Inferior parietal cortex (tissue), 1 donor: ENCODE measurements around the gene RRBP1.

Experiments
- DNase-seq: peaks from one replicate; pipeline ENCODE4 v3.0.0-alpha.2; 2016; ENCODE audit errors: extremely low spot score

The RRBP1 gene

DNA sequence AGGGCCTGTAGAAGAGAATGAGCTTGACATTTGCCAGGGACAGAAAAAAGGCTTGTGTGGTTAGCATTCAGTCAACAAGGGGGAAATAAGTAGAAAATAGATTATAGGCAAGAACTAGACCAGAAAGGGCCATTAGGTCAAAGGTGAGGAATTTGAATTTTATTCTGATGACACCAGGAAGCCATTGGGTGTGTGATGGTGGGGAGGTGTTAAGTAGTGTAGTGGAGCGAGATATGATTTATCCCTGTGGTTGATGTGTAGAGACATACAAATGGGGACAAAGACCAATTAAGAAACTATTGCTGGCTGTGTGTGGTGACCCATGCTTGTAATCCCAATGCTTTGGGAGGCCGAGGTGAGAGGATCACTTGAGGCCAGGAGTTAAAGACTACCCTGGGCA is 101.1 kb downstream of the RRBP1 start:
- DNase-seq: no peak

DNA sequence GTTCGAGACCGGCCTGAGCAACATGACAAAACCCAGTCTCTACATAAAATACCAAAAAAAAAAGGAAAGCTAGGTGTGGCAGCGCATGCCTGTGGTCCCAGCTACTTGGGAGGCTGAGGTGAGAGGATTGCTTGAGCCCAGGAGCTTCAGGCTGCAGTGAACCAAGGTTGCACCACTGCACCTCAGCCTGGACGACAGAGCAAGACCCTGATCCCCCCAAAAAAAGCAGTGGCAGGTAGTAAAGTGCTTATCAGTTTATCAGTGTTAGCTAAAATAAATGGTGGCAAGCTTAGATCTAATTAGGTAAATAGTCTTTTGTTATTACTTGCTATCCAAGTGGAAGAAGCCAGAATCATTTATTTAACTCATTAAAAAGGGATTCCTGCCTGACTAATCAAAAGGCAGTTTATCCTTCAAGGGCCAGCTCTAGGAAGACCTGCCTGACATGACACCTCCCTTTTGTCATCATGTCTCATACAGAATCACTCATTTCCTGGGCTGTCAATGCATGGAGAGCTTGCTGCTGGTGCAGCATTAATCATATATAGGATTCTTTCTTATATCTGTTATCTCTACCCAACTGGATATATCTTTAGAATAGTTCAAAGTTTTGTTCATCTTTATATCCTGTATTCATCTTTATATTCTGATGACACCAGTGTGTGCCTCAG is 102.5 kb downstream of the RRBP1 start:
- DNase-seq: no peak

DNA sequence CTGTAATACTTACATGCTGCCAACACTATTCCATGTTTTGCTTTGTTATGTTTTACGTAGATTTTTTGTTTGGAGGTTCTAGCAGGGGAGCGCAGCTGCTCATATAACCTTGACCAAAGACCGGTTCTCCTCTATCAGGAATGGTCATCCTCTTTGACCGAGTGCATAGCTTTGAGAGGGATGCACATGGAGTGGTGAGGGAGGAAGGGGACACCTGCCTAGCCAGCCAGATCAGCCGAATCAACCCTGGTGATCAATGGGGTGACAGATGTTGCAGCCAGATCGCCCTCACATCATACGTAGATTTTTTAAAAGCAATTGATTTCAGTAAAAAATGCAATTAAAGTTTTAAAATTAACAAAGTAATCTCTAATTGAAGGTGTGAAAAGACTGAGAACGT is 105.8 kb downstream of the RRBP1 start:
- no peak for DNase-seq

DNA sequence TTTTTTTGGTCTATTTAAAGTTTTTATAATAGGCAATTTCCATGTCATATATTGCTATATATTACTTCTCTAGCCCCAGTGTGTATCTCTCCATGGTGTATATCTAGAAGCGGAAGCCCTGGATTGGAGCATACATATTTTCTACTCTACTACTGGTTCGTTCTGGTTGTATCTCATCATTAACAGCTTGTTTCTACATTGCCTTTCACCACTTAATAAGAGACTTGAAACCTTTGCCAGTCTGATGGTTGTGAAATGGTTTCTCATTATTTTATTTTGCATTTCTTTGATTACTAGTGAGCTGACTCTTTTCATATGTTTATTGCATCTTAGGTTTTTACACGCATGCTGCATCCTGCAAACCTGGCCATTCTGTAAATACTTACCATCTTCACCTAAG is 108.6 kb downstream of the RRBP1 start:
- DNase-seq: no peak

DNA sequence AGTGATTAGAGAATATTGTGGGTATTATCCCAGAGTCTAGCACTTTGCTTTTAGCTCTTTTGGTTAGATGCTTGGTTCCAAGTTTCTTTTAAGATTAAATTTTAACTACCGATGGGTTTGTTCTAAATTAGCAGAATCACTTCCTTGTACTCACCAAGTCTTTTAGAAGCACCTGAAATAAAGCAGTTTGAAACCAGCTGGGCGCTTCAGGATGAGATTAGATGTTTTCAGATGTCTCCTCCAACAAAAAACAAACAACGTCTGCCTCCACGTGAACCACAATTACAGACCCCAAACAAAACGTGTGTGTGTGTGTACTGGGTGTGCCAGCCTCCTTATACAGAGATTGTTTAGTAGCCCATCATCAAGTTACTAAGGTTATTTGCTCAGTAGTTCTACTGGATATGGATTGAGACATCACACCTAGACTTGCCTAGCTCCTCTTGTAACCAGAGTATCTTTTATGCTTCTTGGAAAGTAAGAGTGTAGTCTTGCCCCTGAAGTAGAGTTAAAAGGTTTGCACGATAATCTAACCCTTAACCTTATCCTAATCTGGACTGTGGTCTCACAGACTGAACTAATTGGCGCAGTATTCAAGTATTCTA is 109.9 kb downstream of the RRBP1 start:
- no peak for DNase-seq

DNA sequence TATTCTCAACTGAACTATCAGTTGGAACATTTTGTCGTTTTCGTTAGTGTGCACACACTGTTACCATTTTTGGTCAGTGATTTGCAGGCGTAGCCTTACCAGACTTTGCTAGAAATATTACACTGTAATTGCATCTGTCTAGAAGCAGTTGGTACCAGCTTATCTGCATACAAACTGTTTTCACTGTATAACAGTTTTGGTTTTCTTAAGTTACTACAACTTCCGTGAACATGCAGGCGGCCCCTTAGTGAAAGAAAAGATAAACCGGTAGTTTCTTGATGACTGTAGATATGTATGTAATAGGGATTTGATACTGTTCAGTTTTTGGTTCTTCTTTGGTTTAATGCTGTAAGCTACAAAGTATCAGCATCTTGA is 110.9 kb downstream of the RRBP1 start:
- DNase-seq: peak; percentile 32

DNA sequence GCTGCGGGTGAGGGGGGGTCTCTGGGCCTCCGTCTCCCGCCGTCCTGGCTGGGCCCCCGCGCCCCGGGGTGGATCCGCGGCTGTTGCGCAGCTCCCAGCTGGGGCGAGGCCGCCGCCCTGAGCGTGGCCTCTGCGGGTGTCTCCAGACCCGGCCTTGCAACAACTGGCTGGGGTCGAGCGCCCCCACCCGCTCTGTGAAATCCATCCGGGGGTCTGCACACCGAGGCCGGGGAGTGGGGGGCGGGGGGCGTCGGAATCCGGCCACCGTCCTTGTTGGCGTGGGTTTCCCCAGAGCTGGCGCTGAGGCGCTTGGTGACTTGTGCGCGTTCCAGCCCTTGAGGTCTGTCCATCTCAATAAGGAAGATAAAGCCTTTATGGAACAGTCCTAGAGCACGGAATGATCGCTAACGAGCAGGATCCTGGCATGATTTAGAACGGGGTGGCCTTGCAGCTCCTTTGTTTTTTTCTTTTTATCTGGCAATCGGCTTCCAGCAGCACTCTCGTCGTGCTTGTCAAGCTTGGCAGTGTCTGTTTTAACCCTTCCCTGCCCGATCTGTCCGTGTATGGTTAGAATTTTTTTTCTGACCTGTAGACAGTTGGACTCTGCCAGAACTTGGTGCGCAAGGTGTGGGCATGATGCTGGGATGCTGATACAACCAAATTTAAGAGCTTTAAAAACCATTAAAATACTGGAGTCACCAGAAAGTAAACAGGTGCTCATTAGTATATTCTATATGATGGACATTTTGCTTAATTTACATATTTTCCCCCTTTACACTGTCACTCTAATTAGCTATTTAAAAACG is 111.5 kb downstream of the RRBP1 start:
- peak; percentile 53 for DNase-seq

DNA sequence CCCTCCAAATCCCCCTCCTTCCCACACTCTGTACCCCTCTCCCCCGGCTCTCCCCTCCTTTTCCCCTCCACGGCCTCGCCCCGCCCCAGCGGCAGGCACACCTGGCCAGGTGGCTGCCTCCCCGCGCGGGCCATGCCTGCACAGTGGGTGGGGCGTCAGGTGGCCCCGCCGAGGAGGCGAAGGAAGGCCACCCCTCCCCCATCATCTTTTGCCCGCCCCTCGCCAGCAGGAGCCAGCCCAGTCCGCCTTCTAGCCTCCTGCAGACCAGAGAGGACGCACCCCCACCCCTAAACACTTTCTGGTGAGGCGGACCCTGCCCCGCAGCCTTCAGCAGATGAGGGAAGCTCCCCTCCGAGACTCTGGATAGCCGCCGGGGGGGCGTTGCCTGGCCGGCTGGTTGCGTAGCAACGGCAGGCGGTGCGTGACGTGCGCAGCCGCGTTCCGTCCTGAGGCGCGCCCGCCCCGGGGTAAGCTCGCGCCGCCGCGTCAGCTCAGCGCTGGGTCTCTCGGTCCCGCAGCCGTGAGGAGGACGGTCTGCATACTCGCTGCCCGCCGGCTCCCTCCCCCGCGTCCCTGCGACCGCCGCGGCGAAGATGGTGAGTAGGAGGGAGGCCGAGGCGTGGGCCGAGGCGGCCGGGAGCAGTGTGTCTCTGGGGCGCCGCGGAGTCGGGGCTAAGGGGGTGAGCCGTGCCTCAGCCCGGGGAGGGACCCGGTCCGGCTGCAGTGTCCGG is 112.3 kb downstream of the RRBP1 start, which contains the start of gene DSTN:
Gene DSTN, plus strand, starts transcription at position 460 of the 731 bp plus-strand sequence. Its CDS starts 134 bp downstream, at position 594.
- peak; percentile 87 for DNase-seq

DNA sequence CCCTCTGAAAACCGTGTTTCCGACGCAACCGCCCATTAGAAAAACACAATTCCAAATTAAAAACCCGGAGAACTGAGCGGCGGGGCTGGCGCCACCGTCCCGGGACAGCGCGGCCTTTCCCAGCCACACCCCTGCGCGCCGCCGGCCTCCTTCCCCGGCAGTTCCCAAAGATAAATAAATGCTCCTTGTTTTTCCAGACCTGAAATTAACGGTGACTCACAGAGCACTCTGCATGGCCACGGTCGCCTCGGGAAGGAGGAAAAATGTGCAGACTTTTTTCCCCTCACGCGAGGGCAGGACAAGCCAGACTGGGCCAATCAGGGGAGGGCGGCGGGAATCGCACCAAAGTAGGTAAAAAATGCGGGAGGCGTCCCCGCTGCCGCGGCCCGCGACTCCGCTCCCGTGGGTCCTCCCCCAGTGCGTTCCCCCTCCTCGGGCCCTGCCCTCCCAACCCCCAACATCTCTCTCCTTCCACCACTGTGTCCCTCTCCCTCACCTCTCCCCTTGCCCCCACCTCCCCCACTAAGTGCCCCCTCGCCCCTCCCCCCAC is 113.0 kb downstream of the RRBP1 start:
- peak; percentile 39 for DNase-seq

DNA sequence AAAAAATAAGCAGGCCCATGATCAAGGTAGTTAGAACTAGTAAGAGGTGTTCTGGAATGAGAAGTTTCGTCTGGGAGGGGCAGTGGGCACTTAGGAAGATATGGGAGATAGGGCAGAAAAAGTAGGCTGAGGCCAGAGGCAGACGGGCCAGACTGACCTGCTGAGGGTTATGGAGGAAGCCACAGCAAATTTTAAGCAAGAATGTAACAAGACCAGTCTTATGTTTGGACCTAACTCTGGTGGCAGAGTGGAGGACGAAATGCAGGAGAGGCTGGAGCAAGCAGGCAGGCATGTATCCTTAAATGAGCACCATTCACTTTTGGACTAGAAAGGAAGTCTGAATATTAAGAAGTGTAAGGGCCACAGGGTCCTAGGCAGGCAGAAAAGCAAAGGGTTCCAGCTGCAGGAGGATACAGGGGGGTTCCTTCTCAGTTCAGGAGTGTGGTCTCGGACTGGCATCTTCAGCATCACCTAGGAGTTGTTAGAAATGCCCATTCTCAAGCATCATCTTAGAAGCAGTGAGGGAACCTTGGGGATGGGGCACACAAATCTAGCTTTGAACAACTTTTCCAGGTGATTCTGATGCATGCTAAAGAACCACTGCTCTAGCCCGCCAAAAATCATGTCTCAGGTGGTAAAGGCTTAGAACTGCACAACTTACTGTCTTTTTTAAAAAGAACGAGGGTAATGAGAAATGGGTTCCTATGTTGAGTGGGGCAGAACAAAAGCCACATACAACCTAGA is 113.8 kb downstream of the RRBP1 start:
- no peak for DNase-seq

DNA sequence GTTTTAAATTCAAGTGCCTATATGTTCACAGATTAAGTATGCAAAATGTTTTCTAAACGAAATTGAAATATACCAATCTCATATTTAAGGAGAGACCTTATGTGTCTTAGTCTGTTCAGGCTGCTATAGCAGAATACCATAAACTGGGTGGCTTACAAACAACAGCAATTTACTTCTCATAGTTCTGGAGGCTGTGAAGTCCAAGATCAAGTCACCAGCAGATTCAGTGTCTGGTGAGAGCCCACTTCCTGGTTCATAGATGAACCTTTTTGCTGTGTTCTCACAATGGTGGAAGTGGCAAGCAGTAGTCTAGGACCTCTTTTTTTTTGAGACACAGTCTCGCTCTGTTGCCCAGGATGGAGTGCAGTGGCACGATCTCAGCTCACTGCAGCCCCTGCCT is 115.7 kb downstream of the RRBP1 start:
- DNase-seq: no peak

DNA sequence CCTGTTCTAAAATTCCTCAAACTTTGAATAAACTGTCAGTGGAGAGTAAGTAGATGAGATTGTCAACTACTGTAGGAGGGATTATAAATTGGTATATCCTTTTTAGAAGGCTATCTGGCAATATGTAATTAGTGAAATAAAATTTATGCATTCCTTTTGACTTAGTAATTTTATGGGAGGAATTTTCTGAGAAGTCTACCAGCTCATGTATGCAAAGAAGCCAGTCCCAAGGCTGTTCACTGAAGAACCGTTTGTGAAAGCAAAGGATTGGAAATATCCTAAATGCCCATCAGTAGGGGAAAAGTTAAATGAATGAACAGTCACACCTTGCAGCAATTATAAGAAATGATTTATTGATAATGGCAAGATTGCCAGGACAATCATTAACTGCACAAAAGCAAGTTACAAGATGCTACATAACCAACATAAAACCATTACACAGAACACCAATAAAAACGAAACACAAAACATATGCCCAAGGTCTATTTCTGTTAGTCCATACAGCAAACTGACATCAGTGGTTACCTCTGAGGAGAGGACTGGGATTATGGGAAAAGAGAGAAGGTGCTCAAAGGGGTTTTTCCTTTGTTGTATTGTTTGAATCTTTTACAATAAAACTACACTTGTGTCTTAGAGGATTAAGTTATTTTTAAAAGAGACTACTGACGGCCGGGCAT is 116.7 kb downstream of the RRBP1 start:
- no peak for DNase-seq
